HG03095 (cell line): ENCODE results near the gene TNP2.
"Not testable (repeated sequence)": the region's sequence is repeated elsewhere in the genome, so short reads cannot be mapped to it uniquely, and the experiment has no call there.

ENCODE experiments used
- ATAC-seq: cut with Tn5 transposase; IDR thresholded peaks from one replicate; pipeline ENCODE4 v1.9.1; 2021; ENCODE audit warnings: moderate library complexity; ENCODE audit not compliant: unreplicated experiment

The TNP2 gene

DNA sequence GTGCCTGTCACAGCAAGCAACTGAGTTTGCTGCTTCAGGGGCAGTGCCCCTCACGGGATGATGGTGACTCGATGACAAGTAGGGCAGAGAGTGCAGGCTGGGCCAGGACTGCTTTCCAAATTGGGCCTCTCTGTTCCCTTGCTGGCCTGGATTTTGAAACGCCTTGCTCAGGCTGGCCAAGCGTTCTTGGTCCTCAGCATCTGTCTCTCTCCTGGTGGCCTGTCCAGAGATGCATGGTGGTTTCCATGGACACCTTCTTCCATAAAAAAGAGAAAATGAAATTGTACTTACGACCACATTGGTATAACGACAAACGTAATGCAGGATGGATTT lies 31.4 kb upstream of the TNP2 start:
- ATAC-seq = no peak

GRCh38 chr16:11299865-11300559 lies 30.9 kb upstream of the TNP2 start:
- ATAC-seq = no peak

- not testable (repeated sequence) for ATAC-seq
Measured at GRCh38 chr16:11298950-11299547, 29.9 kb upstream of the TNP2 start.

DNA sequence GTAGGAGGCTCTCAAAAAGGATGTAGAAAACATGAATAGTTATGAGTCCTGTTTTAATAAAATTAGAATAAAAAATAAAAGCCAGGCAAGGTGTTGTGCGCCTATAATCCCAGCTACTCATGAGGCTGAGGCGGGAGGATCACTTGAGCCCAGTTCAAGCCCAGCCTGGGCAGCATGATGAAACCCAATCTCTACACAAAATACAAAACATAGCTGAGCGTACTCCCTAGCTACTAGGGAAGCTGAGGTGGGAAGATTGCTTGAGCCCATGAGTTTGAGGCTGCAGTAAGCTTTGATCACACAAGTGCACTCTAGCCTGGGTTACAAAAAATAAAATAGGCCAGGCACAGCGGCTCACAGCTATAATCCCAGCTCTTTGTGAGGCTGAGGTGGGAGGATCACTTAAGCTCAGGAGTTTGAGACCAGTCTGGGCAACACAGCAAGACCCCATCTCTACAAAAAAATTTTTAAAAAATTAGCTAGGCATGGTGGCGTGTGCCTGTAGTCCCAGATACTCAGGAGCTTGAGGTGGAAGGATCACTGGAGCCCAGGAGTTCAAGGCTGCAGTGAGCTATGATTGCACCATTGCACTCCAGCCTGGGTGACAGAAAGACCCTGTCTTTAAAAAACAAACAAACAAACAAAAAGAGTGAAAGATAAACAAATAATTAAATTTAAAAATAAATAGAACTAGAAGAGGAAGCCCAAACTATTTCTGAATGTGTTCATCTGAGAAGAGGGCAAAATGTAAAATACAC lies 29.2 kb upstream of the TNP2 start:
- peak; percentile 24 for ATAC-seq

GRCh38 chr16:11297492-11298142 lies 28.5 kb upstream of the TNP2 start:
- peak; percentile 56 for ATAC-seq

DNA sequence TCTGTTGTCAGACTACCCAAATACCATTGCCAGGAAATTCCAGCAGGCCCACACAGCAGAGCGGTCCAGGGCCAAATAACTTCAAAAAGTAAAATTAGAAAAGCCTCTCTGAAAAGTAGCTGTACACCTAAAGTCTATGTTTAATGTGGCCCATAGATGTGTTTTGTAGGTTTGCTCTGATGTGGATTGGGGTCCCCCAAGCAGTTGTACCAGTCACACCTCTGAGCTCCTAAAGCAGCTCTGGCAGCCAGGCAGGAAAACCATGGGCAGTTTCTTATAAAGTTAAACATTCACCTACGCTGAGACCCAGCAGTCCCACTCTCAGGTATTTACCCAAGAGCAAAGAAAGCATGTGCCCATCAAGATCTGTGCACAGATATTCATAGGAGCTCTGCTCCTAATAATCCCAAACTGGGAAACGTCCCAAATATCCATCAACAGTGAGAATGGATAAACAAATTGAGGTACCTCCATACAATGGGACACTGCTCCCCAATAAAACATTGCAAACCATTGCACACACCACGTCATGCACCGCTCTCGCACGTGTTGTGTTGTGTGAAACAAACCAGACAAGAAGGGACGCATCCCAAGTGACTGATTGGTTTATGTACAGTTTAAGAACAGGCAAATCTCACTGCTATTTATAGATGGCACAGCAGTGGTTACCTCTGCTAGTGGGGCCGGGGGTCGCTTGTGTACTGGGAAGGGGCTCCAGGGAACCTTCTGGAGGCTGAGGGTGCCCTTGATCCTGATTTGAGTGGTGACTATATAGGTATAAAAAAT lies 27.8 kb upstream of the TNP2 start:
- ATAC-seq = no peak

DNA sequence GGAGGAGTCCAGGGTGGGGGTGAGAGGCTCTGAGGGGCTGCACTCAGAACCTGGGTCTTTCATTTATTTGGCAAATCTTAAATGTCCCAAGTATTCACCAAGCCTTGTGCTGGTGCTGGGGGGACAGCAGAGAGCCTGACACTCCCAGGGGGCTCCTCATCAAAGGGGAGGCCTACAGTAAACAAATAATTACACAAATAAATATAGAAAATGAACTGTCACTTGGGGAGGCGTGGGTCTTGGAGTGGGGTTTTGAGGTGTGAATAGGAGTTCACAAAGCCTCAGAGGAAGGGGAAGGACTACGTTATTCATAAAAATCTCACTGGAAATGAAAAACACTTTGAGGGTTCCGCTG lies 27.2 kb upstream of the TNP2 start:
- no peak for ATAC-seq

DNA sequence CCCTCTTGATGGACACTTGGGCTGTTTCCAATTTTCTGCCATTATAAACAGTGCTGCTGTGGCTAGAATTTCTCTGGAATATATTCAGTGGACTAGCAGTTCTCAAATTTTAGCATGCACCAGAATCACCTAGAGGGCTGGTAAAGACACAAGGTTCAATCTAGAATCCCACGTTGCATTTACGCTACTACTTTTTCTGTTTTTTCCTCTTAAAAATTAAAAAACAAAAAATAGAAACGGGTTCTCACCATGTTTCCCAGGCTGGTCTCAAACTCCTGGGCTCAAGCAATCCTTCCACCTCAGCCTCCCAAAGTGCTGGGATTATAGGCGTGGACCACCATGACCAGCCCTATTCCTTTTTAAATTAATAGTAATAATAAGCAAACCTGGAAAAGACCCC lies 26.5 kb upstream of the TNP2 start:
- no peak for ATAC-seq

GRCh38 chr16:11292076-11292748 lies 23.1 kb upstream of the TNP2 start:
- ATAC-seq = no peak

DNA sequence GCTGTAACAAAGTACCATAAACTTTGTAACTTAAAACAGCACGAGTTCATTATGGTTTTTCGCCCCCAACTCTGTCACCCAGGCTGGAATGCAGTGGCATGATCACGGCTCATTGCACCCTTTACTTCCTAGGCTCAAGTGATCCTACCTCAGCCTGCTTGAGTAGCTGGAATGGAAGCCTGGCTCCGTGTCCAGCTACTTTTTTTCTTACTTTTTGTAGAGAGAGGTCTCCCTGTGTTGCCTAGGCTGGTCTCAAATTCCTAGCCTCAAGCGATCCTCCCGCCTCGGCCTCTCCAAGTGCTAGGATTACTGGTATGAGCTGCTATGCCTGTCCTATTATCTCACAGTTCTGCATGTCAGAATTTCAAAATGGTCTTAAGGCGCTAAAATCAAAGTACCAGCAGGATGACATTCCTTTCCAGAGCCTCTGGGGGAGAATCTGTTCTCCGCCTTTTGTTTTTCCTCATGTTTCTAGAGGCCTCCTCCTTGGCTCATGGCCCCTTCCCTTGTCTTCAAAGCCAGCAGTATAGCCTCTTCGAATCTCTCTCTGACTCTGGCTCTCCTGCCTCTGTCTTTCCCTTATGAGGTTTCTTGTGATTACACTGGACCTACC lies 22.1 kb upstream of the TNP2 start:
- ATAC-seq = no peak

GRCh38 chr16:11290102-11290893 lies 21.2 kb upstream of the TNP2 start:
- no peak for ATAC-seq

DNA sequence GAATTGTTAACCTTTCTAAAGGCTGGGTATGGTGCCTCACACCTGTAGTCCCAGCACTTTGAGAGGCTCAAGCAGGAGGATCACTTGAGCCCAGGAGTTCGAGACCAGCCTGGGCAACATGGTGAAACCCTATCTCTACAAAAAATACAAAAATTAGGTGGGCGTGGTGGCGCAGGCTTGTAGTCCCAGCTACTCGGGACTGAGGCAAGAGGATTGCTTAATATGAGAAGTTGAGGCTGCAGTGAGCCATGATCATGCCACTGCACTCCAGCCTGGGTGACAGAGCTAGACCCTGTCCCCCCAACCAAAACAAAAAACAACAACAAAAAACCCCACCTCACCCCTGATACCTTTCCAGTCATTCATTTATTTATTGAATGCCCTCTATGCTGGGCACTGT lies 20.6 kb upstream of the TNP2 start:
- not testable (repeated sequence) for ATAC-seq

GRCh38 chr16:11289202-11289601 lies 20.1 kb upstream of the TNP2 start:
- ATAC-seq = no peak

DNA sequence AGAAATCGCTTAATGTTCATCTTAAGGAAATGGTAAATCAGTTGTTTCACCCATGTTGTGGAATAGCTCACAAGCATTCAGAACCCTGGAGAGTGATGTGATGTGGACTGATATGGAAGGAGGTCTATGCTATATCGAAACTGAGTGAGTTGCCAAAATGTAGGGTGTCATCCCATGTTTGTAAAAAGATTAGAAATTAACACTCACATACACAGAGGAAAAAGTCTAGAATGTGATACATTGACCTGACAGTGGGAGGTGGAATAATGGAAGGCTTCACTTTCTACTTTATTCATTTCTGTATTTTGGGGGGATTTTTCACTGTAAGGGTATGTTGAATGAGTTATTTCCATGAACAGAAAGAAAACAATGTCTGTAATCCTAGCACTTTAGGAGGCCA lies 16.7 kb upstream of the TNP2 start:
- ATAC-seq = no peak

GRCh38 chr16:11283820-11284248 lies 14.7 kb upstream of the TNP2 start:
- ATAC-seq = no peak

DNA sequence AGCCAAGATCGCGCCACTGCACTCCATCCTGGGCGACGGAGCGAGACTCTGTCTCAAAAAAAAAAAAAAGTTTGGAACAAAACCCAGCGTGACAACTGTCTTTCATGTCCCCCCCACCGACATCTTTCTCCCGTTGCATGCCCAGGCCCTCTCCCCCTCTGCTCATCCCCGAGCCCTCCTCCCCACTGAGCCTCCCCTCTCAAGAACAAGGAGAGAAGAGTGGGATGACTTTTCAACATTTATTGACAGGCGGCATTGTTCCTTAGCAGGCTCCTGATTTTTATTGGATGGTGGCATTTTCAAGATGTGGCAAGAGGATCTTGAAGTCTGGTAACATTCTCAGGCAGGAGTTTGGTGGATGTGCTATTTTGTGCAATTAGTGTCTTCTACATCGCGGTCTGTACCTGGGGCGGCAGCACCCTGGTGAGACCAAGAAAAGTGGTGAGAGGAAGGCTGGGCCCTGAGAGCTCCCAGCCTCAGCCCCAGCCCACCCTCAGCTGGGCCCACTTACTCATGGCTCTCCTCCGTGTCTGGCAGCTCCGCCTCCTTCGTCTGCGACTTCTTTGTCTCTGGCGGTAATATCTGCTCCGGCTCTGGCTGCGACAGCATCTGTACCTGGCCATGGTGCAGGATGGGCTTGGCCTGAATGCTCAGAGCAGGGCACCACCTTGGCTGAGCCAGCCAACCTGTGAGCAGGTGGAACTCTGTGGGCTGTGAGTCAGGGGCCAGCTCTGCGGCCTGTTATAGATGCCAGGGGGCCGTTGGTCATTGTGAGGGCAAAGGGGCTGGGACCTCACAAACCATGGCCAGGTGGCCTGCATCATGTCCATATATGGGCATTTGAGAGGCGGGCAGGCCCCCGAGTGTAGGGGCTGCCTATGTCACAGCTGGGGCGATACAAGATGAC lies 11.7 kb upstream of the TNP2 start, which contains the start of gene PRM1:
Gene PRM1, minus strand, starts transcription at position 715 of the 907 bp plus-strand sequence. Its CDS starts 92 bp downstream, at position 623.
- ATAC-seq = no peak

DNA sequence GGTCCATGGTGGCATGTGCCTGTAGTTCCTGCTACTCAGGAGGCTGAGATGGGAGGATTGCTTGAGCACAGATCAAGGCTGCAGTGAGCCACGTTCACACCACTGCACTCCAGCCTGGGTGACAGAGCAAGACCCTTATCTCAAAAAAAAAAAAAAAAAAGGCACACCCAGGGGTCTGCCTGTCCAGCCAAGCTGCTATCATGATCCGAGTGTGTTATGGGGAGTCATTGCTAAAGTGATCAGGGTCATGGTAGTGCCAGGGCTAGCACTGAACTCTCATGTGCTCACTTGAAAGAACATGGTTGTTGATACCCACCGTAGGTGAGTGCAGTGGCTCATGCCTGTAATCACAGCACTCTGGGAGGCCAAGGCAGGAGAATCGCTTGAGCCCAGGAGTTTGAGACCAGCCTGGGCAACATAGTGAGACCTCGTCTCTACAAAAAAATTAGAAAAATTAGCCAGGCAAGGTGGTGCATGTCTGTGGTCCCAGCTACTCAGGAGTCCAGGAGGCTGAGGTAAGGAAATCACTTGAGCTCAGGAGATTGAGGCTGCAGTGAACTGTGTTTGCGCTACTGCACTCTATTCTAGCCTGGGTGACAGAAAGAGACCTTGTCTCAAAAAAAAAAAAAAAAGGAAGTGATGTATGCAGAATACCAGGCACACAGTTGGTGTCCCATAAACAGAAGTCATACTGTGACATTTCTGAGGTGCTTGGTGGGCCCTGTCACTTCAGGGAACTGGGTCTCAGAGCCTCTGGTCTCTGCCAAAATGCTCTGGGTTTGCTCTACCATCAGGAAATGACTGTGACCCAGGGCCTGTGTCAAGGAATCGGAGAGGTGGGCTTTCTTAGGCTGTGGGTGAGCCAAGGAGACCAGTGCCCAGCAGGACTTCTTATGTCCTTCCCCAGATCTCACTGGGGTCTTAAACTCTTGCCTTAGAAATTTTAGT lies 9.8 kb upstream of the TNP2 start:
- ATAC-seq = no peak
